ENCODE results near the gene TLR6.

Gene TLR6

GRCh38 chr4:38867478-38868058 is 11.0 kb upstream of the TLR6 start, which contains the start of gene FAM114A1:
Gene FAM114A1, plus strand, starts transcription at chr4:38867806. Its CDS starts 10,273 bp downstream, at chr4:38878079.
- no peak for DNase-seq

GRCh38 chr4:38866973-38867477 is 10.4 kb upstream of the TLR6 start:
- no peak for DNase-seq

- DNase-seq, result no peak
Observed at GRCh38 chr4:38865445-38865844, 8.8 kb upstream of the TLR6 start.

DNA sequence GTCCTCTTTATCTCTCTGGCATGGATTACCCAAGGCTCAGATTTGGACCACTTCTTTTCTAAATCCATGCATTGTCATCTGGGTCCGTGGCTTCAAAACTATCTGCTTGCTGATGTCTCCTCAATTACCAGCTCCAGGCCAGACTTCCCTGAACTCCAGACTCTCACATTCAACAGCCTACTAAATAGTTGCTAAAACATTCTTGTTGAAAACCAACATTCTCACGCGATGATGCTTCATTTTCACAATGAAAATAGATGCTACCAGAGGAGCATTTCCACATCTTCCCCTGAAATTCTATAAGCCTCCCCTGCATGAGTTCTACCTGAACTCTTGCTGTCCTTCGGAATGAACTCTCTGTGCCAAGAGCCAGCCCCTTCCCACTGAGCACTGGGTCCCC is 5.2 kb upstream of the TLR6 start:
- no peak for DNase-seq

DNA sequence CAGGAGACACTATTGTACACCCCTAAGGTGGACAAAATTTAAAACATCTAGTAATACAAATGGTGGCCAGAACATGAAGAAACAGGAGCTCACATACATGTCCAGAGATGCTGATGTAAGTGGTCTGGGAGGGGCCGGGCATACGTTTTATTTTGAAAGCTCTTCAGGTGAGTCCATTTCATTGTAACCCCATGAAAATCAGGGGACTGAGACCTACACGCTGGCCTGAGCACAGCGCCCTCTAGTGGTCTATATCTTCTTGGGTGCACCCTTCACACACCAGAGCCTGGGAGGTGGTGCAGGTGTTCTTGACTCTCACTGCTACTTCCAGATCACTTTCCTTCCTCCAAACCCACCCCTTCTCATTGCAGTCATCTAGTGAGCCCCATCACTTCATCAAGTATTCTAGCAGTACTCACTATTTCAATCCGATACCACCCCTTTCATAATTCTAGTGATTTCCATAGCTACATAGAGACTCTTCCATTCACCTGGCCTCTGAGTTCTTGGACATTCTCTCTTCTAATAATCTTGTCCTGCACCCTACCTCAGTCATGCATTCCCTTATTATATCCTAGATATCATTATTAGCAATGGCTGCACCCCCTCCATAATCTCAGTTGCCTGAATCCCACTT is 4.3 kb upstream of the TLR6 start:
- DNase-seq, result peak; percentile 7

DNA sequence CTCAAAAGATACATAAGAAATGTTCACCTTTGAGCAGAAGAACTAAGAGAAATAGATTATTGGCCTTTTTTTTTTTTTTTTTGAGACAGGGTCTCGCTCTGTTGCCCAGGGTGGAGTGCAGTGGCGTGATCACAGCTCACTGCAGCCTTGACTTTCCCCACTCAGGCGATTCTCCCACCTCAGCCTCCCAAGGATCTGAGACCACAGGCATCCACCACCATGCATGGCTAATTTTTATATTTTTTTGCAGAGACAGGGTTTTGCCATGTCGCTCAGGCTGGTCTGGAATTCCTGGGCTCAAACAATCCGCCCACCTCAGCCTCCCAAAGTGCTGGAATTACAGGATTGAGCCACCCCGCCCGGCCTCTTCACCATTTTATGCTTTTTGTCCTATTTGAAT is 2.9 kb upstream of the TLR6 start:
- no peak for DNase-seq

- no peak for DNase-seq
Observed at GRCh38 chr4:38858097-38858420, 1.4 kb upstream of the TLR6 start.

DNA sequence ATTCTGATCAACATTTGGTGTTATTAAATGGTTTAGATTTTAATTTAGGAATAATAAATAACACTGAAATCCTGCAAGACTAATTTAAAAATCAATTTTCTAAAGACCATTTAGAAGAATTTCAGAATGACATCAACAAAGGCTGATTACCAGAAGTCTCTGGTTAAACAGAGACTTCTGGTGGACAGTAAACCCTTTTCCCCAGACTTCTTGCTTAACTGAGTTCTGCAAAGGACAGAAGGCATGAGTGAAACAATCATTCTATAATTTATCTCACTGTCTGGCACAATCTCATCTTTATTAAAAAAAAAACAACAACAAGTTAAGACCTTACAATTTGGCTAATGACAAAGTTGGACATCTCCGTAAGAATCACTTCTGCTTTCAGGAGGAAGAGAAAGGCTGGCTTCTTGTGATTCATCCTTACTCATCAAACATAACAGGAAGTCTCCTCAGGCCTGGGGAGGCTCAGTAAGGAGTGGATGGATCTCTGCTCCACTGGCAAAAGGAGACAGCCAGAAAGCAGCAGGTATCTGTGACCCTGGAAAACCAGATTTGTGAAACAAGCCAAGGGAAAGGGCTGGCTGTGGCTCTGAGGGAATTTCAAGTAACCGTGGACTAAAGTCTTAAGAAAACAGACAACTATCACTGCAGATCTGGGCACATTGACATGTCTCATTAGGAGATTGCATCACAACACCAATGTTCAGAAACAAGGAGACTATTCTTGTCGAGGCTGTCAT is 908 bp upstream of the TLR6 start:
- DNase-seq, result no peak

DNA sequence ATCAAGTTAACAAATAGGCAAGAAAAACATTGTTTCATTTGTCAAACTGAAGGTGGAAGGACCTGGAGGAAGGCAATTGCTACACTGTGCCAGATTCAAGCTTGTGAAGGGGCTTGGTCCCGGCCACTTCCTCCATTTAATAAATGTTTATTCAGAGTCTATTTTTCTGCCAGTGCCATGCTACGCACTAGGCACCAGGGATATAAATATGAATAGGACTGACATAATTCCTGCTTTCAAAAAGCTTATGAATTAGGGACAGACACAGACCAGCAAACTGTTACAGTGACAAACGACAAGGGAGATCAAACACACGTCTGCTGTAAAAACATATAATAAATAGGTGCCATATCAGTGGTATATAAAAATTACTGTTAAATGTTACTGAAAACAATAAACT is 571 bp downstream of the TLR6 start:
- no peak for DNase-seq

DNA sequence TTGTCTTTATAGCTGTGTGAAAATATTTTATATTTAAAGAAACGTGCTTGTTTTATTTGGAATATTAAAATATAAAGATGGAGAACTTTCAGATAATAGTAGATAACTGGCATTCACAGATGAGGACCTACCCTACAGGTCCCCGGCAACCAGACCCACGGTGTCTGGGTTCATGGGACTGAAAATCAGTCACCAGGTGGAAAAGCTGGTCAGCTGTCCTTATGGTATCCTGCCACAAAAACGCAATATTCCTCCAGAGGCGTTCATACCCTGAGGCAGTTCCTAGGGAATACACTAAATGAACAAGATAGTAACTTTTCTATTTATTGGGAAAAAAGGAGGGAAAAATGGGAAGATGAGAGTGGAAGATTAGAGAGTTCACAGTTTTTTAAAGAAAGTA is 1.2 kb downstream of the TLR6 start:
- no peak for DNase-seq

DNA sequence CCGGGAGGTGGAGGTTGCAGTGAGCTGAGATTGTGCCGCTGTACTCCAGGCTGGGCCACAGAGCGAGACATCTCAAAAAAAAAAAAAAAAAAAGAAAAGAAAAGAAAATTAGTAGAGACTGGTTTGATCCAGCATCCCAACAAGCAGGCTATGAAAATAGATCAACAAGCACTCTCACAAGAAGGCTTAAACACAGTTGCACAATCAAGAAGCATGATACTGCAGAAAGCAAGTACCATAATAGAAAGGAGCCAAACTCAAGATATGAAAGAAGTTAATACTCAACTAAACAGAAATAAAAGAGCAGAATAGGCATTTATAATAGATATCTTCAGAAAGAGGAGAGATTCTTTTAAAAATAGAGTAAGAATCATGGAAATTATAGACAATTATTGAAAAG is 10.6 kb downstream of the TLR6 start:
- DNase-seq, result no peak

- no peak for DNase-seq
Observed at GRCh38 chr4:38842994-38843393, 13.6 kb downstream of the TLR6 start.

GRCh38 chr4:38837849-38838248 is 18.8 kb downstream of the TLR6 start:
- no peak for DNase-seq

DNA sequence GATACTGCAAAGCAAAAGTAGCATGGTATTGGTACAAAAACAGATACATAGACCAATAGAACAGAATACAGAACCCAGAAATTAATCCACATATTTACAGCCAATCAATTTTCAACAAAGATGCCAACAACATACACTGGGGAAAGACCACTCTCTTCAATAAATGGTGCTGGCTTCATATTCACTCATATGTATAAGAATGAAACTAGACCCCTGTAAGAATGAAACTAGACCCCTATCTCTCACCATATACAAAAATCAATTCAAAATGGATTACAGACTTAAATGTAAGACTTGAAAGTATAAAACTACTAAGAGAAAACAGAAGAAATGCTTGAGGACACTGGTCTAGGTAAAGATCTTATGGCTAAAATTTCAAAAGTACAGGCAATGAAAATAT is 19.3 kb downstream of the TLR6 start:
- DNase-seq, result no peak

GRCh38 chr4:38834570-38834969 is 22.0 kb downstream of the TLR6 start:
- no peak for DNase-seq

DNA sequence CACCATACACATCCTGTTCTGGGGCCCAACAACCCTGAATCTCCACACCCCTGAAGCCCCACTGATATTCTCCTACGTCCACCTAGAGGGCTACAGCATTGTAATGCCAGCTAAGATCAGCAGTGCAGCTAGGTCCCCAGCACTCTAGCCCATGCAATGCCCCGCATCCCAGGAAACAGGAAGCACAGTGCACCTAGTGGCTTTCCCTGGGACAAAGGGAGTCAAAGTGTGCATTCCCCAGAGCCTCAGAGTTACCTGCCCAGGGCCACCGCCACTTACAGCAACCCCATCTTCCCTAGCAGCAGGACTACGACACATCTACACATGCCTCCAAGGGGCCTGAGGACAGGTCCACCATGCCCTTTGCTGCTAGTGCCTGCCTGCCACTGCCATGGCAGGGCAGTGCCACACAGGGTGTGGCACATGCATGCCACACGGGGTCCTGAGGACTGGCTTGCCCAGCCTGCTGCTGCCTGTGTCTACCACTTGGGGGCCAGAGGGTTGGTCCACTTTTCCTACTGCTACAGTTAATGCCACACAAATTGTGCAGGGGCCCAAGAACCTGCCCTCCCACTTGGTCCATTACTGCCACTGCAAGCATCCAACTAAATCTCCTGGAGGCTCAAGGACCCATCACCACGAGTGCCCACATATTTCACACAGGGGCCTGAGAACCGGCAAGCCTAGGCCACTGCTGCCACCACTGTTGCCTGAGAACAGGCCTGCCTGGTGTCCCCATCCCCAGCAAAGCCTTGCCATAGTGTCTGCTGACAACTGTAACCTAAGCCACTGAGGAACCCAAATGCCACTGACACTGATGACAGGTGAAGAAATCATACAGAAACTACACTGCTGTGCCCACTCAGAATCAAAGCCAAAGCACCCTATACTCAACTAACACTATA is 23.7 kb downstream of the TLR6 start:
- DNase-seq, result no peak

DNA sequence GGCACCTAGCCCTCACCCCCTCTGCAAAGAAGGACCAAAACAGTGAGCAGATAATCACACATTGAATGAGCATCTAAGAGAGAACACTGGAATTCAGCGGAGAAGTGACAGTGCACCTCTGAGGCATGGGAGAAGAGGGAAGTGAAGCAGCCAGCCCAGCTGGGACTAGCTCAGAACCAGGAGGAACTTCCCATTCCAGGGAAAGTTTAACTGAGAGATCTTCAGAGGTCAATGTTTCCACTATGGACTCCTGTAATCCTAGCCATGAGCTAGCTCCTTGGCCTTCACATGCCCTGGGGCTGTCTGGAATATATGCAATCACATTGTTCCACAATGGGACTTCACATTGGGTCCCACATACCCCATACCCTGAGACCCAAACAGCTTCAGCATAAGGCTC is 24.4 kb downstream of the TLR6 start:
- DNase-seq, result no peak

DNA sequence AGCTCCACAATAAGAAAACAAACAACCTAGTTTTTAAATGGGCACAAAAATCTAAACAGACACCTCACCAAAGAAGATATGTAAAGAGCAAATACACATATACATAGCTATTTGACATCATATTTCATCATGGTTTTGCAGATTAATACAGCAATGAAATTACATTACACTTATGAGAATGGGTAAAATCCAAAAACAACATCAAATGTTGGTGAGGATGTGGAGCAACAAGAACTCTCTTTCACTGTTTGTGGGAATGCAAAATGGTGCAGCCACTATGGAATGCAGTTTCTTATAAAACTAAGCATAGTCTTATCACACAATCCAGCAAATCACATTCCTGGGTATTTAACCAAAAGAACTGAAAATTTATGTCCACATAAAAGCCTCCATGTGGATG is 25.0 kb downstream of the TLR6 start:
- no peak for DNase-seq

- no peak for DNase-seq
Observed at GRCh38 chr4:38829237-38829636, 27.4 kb downstream of the TLR6 start.

- DNase-seq, result no peak
Observed at GRCh38 chr4:38823766-38824165, 32.9 kb downstream of the TLR6 start.

DNA sequence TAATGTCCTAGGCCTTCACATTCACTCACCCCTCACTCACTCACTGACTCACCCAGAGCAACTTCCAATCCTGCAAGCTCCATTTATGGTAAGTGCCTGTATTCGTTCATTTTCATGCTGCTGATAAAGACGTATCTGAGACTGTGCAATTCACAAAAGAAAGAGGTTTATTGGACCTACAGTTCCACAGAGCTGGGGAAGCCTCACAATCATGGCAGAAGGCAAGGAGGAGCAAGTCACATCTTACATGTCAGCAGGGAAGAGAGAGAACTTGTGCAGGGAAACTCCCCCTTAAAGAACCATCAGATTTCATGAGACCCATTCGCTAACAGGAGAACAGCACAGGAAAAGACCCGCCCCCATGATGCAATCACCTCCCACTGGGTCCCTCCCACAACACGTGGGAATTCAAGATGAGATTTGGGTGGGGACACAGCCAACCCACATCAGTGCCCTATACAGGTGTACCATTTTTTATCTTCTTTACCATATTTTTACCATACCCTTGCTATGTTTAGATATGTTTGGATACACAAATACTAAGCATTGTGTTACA is 33.8 kb downstream of the TLR6 start:
- DNase-seq, result no peak

GRCh38 chr4:38821739-38822138 is 34.9 kb downstream of the TLR6 start:
- DNase-seq, result no peak
